Lower leg skin (tissue), 4 donors: ENCODE results near the gene TSPAN15. TPM values are rescaled to one million over a fixed set of nuclear protein-coding genes. Genes with fewer than 3 reads are reported as not detected.

ENCODE experiments used
- DNase-seq, 2 donors: peaks; one replicate each; pipeline ENCODE4 v3.0.0-alpha.2; 2019; ENCODE audit warnings: low spot score in 2 of 2
- H3K4me3 ChIP-seq: fragments of 200-600 bp; sonication (generic); 2 replicates; pipeline ENCODE4 v1.5.1; 2017; ENCODE audit warnings: mild to moderate bottlenecking, low read depth; ENCODE audit not compliant: poor library complexity, severe bottlenecking
- POLR2A ChIP-seq, 2 donors: fragments of 450-650 bp; IDR thresholded peaks; one replicate each; pipeline ENCODE4 v1.6.1; 2016 to 2017; ENCODE audit warnings: antibody characterized with exemption in 2 of 2, mild to moderate bottlenecking in 1 of 2, moderate library complexity in 1 of 2
- WGBS, 2 donors: methylation state at CpG; one replicate each; pipeline ENCODE4 v1.1.5; 2018; 5-methylcytosine and 5-hydroxymethylcytosine counted together
- intact Hi-C: fragments of 100-400 bp; cut with DNase I; formaldehyde crosslinking; loops from one replicate; pipeline ENCODE4 v1.15.0; 2023; ENCODE audit warnings: low total_unique reads
- total RNA-seq, 4 donors: library from RNA; depleted of rRNA; stranded (reverse); fragments of >200 nt; gene quantifications; one replicate each; pipeline ENCODE4 v1.1.0, GENCODE V29; 2016
- TF ChIP-seq, protein P1 (sequence below), 3 donors: fragments of 450-650 bp; IDR thresholded peaks; one replicate each; pipeline ENCODE4 v1.5.1; 2016; ENCODE audit warnings: antibody characterized with exemption in 3 of 3, mild to moderate bottlenecking in 3 of 3, moderate library complexity in 2 of 3

TSPAN15 gene
- total RNA-seq, 4 donors from 2014 or later: 5.9 to 47.7 (median 13.0) TPM

DNA sequence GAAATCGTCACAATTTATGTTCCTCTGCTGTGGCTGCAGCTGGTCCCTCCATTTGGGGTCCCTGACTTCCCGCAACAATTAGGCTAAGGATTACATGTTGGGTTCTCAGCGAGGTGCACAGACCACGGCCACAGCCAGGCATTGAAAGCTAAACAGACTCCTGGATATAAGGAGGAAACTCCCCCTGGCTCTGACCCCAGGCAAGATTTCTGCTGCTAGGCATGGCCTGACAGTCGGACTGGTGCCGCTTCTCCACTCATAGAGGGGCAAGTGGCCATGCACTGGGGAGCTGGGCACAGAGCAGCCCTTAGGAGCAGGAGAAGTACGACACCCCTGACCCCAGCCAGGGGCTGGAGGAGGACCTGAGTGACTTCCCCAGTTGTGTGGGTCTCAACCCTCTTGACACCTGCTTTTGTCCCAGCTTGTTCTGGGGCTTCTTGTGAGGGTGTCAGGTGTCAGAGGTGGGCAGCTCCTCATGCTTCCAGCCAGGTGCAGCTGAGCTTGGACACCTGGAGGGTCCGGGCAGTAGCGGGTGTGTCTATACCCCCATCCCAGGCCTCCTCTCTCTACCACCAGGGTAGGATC, 38.3 kb downstream of the TSPAN15 start:
- peak in 1 of 2 donors; percentile 74 for DNase-seq
- intact Hi-C loops: no loop called here
- H3K4me3 ChIP-seq: no peak overlapping the region
- WGBS, 2 donors: 94 to 95% methylated on average over 4 to 9 of the region's 9 CpGs
- no peak for TF ChIP-seq POLR2A (IDR thresholded peaks at IDR 0.05)
- TF ChIP-seq, protein P1, sequence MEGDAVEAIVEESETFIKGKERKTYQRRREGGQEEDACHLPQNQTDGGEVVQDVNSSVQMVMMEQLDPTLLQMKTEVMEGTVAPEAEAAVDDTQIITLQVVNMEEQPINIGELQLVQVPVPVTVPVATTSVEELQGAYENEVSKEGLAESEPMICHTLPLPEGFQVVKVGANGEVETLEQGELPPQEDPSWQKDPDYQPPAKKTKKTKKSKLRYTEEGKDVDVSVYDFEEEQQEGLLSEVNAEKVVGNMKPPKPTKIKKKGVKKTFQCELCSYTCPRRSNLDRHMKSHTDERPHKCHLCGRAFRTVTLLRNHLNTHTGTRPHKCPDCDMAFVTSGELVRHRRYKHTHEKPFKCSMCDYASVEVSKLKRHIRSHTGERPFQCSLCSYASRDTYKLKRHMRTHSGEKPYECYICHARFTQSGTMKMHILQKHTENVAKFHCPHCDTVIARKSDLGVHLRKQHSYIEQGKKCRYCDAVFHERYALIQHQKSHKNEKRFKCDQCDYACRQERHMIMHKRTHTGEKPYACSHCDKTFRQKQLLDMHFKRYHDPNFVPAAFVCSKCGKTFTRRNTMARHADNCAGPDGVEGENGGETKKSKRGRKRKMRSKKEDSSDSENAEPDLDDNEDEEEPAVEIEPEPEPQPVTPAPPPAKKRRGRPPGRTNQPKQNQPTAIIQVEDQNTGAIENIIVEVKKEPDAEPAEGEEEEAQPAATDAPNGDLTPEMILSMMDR (IDR thresholded peaks at IDR 0.05): no peak

DNA sequence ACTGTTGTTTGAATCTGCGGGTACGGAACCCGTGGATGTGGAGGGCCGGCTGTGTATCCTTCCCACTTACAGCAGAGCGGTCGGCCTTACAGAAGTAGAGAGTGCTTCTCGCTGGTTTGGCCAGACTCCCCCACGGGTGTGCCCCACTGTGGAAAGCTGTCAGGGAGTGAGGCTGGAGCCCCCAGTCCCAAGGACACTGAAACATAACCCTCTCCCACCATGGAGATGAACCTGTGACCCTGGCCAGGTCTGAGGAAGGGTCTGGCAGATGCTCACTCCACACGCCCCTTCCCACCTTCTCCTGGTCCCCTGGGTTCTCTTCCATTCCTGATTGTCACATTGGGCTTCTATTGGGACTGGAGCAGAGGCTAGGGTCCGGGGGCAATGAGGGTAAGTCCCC, 39.6 kb downstream of the TSPAN15 start:
- TF ChIP-seq, protein P1 (IDR thresholded peaks at IDR 0.05): no peak
- no peak for TF ChIP-seq POLR2A (IDR thresholded peaks at IDR 0.05)
- peak in 1 of 2 donors; percentile 76 for DNase-seq
- WGBS, 2 donors: 95% methylated on average over 10 of the region's 10 CpGs
- intact Hi-C loops: no loop called here
- H3K4me3 ChIP-seq: no peak overlapping the region

DNA sequence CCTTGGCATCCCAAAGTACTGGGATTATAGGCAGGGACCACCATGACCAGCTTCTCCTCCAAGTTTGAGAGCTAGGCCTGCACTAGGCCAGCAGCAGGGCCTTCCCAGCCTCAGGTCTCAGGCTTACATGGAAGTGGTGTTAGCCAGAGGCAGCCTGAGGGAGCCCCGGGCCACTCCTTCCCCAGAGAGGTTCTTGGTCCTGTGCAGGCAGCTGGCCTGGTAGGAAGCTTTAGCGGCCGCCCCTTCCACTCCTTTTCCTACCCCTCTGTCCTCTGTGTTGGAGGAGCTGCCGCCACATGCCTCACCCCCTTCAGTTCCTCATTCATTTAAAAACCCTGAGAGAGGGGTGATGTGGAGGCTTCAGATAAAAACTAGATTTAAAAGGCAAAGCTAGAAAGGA, 40.3 kb downstream of the TSPAN15 start:
- peak in 1 of 2 donors; percentile 73 for DNase-seq
- H3K4me3 ChIP-seq: no peak overlapping the region
- no peak for TF ChIP-seq POLR2A (IDR thresholded peaks at IDR 0.05)
- TF ChIP-seq, protein P1 (IDR thresholded peaks at IDR 0.05): no peak
- 81 to 82% methylated on average over 4 of the region's 4 CpGs for WGBS, 2 donors
- intact Hi-C loops: no loop called here

DNA sequence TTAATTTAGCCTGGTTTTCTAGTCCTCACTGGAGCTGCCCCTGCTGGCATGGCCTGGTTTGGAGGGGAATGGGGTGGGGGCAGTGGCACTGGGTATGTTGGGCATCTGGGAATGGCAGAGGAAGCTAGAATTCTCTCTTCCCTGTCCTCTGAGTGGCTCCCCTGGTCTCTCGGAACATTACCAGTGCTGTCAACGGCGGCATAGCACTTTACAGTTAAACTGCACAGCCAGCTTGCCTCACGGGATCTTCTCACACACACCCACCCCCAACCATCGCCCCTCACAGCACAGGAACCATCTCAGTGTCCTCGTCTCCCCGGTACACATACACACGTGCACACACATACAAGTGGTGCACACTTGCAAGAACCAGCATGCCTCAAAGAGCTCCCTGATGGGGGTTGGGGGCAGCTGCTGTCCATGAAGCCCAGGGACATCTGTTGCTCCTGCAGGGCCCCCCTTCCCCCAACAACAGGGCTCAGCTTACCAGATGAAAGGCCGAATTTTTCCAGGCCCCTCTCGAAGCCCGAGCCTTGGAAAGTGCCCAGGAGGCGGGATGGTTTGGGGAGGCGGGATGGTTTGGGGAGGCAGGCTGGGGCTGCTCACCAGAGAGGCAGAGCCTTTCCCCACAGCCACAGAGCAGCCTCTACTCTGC, 41.0 kb downstream of the TSPAN15 start:
- peak in 1 of 2 donors; percentile 67 for DNase-seq
- intact Hi-C loops: no loop called here
- TF ChIP-seq POLR2A (IDR thresholded peaks at IDR 0.05): no peak
- TF ChIP-seq, protein P1 (IDR thresholded peaks at IDR 0.05): no peak
- 68 to 72% methylated on average over 13 of the region's 13 CpGs for WGBS, 2 donors
- no peak overlapping the region for H3K4me3 ChIP-seq

DNA sequence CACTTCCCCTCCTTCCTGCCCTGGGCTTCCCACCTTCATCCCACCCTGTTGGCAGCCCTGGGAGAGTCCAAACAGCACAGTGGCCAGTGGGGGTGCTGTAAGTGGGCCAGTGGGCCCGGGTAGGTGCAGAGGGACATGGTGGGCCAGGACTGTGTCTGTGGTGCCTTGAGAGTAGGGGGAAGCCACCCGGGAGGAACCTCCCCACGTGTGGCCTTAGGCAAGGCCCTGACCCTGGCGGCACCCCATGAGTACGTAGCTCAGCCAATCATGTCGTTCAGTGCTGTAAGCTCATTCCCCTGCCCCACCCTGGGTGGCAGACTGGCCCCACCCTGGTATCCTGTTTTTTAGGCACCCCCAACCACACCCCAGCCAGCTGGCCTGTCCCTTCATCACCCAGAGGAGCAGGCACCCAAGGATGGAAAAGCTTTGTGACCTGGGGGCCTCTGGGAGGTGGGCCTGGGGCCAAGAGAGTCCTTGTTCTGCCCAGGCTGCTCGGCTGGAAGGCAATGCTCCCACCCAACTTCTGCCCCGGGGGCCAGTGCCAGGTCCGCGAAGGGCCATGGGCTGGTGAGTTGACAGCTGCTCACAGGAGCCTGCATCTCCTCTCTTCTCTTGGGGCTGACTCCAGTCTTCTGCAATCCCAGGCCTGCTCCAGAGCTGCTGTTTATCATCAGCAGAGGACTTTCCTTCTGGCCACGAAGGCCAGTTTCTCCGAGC, 41.6 kb downstream of the TSPAN15 start:
- intact Hi-C loops: no loop called here
- DNase-seq: peak in 1 of 2 donors; percentile 80
- no peak overlapping the region for H3K4me3 ChIP-seq
- TF ChIP-seq, protein P1 (IDR thresholded peaks at IDR 0.05): no peak
- no peak for TF ChIP-seq POLR2A (IDR thresholded peaks at IDR 0.05)
- 44 to 54% methylated on average over 12 of the region's 12 CpGs for WGBS, 2 donors
